ENCODE measurements around the gene INSRR.
A peak's percentile ranks its signal among the peaks of the same experiment; 100 is the strongest.

The INSRR gene

DNA sequence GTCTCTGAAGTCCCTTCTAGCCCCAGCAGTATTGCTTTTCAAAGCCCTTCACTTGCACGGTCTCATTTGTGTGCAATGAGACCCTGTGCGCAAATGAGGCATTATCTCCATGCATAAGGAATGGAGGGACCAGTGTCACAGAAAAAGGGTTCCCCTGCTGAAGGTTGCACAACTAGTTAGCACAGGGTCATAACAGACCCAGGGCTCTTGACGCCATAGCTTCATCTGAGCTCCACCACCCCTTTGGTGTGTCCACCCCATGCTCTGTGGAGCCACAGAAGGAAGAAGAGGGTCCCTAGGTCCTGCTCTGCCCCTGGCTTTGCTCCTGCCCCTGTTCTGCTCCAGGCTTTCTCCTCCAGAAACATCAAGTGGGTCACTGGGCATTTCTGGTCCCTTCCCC is 54.9 kb downstream of the INSRR start:
- no peak for DNase-seq

DNA sequence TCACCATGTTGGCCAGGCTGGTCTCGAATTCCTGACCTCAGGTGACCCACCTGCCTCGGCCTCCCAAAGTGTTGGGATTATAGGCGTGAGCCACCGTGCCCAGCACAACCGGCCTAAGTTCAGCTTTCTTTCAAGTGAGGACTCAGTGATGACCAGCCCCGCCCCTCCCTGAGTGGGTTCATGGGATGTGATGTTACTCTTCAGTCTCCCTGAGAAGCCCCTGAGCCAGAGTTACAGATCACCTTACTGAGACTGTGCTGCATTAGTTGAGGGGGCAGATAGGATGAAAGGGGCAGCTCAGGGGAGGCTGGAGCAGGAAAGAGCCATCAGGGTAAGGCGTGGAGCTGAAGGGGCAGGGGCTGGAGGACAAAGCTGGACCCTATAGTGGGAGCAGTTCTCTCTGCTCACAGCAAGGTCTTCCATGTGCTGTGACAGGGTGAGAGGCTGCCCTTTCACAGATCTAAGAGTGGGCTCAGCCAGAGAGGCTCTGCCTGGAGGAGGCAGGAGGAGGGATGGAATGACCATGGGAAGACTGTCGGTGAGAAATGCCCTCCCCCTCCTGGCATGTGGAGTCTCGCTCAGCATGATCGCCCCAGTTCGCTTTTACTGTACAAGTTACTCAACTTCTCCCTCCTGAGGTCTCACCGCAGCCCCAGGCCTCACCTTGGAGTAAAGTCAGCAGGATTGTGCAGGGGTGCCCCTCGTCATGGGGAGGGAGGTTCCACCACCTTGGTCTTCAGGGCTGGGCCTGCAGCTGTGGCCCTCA is 55.6 kb downstream of the INSRR start:
- no peak for DNase-seq

DNA sequence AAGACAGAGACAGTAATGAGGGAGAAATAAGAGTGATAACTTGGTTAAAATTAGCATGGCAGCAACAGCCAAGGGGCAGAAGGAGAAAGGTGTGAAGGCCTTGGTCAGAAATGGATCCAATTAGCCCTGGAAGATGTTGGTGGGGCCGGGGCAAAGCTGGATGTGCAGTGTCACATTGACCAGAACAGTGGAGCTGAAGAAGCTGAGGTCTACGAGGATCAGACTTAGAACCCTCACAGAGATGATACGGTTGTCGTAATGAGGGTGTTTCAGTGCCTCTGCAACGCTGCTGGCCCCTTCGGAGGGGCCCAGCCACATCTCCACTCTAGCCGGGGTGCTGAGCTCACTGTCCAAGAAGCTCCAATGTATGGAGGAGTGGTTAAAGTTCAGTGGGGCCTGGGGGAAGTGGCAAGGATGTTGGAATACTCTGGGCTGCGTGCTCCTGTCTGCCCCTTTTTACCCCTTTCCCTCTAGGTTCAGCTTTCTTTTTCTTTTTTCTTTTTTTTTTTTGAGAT is 56.4 kb downstream of the INSRR start:
- no peak for DNase-seq

GRCh38 chr1:156801409-156802121 is 57.4 kb downstream of the INSRR start:
- no peak for DNase-seq

GRCh38 chr1:156797212-156797871 is 61.6 kb downstream of the INSRR start:
- DNase-seq, result peak; percentile 44

DNA sequence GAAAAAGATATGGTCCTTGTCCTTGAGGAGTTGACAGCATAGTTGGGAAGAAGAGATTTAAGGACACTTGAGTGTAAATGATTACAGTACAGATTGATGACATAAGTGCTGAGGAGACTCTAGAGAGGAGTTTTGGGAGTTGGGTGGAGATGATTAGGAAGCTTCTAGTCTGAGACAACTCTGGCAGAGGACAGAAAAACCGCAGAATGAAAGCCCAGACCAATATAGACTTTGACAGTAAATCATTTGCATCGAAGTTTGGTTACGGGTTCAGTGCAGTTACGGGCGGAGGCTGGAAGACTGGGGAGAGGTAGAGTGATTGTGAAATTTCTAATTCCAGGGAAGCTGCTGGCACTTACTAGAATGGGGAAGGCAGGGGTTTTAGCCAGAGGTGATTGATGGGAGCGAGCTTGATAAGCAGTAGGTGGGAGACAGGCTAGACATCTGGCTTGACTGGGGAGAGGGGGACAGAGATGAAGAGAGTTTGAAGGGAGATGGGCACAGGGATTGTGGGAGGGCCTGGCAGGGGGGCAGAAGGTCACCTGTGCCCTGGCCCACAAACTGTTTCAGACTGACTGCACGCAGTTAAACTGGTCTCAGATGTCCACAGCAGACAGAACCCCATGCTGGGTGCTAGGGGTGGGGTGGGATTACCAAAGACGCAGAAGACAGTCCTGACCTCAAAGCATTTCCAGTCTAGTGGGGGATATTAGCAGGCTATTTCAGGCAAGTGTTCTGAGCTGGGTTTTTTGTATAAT is 62.4 kb downstream of the INSRR start:
- no peak for DNase-seq

DNA sequence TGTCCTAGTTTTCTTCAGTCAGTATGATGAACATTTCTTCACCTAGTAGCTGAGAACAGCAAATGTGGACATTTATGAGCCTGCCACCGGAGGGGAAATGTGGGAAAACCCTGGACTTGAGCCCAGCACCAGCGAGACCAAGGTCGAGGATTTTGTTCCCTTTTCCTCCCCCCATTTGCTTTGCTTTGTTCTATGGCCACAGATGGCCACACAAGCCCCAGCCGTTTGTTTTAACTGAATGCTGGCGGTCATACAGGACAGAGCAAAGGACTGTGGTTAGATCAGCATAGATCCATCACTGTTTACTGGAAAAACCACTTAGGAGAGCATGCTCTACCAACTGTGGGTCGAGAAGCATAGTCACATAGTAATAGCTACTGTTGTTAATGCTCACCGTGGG is 63.1 kb downstream of the INSRR start:
- DNase-seq, result no peak

GRCh38 chr1:156795374-156795733 is 63.6 kb downstream of the INSRR start:
- DNase-seq, result no peak

DNA sequence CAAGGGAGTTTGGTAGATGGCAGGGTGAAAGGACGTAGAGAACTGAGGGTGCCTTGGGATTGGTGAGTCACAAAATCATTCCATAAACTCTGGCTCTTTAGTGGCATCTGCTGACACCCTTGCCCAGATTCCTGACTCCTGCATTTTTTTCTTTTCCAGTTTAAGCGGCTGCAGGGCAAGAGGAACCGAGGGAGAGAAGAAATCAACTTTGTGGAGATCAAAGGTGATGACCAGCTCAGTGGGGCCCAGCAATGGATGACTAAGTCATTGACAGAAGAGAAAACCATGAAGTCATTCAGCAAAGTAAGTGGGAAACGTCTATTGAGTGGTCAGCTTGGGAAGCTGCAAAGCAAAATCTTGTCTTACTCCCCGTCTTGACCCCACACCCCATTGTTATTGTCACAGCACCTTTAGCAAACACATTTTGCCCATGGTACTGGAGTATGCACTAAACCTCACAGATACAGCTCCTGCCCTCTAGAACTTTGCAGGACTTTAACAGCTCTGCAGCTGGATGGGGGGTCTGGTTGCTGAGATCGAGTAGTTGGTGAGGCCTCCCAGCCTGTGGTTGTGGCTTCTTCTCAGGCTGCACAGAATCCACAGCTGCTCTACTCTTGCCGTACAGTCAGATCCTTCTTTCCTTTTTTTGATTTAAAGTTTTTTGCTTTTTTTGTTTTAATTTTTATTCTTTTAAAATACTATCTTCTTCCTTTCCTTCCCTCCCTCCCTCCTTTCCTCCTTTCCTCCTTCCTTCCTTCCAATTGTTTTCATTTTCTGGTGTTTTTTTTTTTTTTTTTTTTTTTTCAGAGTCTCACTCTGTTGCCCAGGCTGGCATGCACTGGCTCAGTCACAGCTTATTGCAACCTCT is 64.2 kb downstream of the INSRR start:
- no peak for DNase-seq
